C4-2B (cell line): Measurements from ENCODE around the gene PPP3CB.
"Not testable (repeated sequence)": the region's sequence is repeated elsewhere in the genome, so short reads cannot be mapped to it uniquely, and the experiment has no call there.

Source experiments
- H3K27ac ChIP-seq: fragments of 450-650 bp; 2 replicates; pipeline ENCODE4 v1.5.1; 2017
- ZFX ChIP-seq: fragments of 450-650 bp; IDR thresholded peaks from 2 replicates; pipeline ENCODE4 v1.6.1; 2017
- TF ChIP-seq, protein P1 (sequence below): fragments of 450-650 bp; conservative IDR thresholded peaks from 2 replicates; pipeline ENCODE4 v1.5.1; 2017; ENCODE audit warnings: mild to moderate bottlenecking

PPP3CB gene

DNA sequence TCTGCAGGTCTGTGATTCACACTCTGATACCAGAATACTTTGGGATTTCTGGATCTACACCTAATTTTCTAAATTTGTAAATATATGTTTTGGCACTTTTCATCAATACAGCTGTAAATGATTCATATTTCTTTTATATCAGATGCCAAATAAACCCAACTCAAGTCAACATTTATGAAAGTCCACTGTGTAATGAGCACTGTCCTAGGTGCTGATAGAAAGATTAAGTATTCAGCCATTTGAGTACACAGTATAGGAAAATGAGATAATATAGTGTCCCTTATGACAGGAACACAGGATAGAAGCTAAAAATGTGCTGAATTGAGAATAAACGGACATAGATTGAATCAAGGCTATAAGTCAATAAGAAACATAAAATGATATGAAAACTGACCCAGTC lies 88.3 kb downstream of the PPP3CB start:
- TF ChIP-seq ZFX, result no peak
- TF ChIP-seq, protein P1, sequence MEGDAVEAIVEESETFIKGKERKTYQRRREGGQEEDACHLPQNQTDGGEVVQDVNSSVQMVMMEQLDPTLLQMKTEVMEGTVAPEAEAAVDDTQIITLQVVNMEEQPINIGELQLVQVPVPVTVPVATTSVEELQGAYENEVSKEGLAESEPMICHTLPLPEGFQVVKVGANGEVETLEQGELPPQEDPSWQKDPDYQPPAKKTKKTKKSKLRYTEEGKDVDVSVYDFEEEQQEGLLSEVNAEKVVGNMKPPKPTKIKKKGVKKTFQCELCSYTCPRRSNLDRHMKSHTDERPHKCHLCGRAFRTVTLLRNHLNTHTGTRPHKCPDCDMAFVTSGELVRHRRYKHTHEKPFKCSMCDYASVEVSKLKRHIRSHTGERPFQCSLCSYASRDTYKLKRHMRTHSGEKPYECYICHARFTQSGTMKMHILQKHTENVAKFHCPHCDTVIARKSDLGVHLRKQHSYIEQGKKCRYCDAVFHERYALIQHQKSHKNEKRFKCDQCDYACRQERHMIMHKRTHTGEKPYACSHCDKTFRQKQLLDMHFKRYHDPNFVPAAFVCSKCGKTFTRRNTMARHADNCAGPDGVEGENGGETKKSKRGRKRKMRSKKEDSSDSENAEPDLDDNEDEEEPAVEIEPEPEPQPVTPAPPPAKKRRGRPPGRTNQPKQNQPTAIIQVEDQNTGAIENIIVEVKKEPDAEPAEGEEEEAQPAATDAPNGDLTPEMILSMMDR, result no peak
- H3K27ac ChIP-seq, result no peak overlapping the region

DNA sequence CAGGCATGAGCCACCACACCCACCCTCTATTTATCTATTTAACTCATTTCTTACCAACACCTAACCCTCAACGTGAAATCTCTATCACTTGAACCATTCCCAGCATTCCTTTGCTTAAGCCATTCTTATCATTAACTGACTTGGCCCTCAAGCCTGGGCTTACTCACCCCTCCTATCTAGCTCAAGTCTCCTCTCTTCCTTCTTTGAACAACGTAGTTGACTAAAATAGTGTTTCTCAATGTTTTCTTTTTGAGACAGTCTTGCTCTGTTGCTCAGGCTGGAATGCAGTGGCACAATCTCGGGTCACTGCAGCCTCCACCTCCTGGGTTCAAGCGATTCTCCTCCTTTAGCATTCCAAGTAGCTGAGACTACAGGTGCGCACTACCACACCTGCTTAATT lies 89.0 kb downstream of the PPP3CB start:
- TF ChIP-seq, protein P1, result no peak
- no peak for TF ChIP-seq ZFX
- H3K27ac ChIP-seq, result no peak overlapping the region

DNA sequence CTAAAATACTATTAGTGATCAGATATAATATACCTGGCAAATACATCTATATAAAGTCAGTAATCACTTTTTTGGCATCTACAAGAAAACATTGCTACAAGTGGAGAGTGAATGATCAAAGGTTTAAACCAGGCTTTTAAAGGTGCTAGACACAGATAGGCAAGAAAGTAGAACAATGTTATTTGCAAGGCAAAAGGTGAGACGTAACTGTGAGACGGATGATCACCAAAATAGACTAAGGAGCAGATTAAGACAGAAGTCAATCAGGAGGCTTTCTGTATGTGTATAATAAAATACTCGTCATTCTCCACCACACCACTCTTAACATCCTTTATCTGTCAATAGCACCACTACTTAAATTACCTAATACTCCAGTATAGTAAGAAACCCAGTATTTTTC lies 90.3 kb downstream of the PPP3CB start:
- H3K27ac ChIP-seq, result no peak overlapping the region
- TF ChIP-seq, protein P1, result no peak
- TF ChIP-seq ZFX, result no peak

DNA sequence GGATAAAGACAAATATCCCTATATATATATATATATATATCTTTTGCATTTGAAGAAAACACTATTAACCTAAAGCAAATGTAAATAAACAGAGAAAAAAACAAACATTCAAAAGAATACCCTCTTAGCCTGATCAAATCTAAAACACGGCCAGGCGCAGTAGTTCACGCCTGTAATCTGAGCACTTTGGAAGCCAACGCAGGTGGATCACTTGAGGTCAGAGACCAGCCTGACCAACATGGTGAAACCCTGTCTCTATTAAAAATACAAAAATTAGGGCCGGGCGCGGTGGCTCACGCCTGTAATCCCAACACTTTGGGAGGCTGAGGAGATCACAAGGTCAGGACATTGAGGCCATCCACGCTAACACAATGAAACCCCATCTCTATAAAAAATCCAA lies 91.1 kb downstream of the PPP3CB start:
- TF ChIP-seq, protein P1, result no peak
- no peak for TF ChIP-seq ZFX
- no peak overlapping the region for H3K27ac ChIP-seq

DNA sequence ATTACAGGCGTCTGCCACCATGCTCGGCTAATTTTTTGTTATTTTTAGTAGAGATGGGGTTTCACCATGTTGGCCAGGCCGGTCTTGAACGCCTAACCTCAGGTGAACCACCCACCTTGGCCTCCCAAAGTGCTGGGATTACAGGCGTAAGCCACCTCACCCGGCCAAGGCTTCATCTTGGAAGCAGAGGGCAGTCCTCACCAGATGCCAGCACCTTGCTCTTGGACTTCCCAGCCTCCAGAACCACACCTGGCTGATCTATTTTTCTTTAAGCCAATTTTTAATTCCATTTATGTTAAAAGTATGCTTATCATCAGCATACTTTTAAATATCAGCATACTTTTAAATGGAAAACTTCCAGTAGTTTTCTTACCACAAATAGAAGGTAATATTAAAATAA lies 94.2 kb downstream of the PPP3CB start:
- TF ChIP-seq ZFX, result no peak
- TF ChIP-seq, protein P1, result no peak
- H3K27ac ChIP-seq, result no peak overlapping the region

DNA sequence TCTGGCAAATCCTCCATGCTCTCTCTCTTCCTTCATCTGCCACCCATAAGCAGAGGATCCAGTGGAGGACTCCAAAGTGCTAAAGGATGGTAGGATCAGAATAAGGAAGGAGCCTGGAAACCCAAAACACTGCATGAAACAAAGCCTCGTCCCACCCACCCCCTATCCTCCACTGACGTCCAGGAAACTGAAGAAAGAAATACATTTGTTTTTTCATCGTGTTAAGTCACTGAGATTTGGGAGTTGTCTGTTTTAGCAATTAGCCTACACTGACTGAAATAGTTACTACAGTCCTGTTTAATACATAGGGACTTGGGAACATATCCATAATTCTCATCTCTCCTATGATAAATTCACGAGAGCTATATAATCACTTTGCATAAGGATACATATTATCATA lies 96.8 kb downstream of the PPP3CB start:
- H3K27ac ChIP-seq, result no peak overlapping the region
- TF ChIP-seq, protein P1, result no peak
- TF ChIP-seq ZFX, result no peak

DNA sequence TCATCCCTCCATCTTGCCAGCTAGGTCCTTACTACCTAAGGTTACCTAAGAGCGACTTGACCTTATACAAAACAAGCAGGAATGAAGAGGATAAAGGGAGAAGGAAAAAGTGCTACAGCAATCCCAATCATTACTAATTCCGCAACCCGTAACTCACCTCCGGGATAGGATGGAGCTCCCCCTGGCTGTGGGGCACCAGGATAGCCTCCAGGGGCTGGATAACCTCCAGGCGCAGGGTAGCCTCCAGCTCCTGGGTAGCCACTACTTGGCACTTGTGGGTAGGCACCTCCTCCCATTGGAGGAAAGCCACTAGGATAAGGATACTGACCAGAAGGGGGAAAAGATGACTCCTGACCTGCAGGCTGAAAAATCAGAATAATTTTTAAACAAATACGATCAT lies 97.8 kb downstream of the PPP3CB start:
- no peak overlapping the region for H3K27ac ChIP-seq
- TF ChIP-seq, protein P1, result peak; percentile 37
- TF ChIP-seq ZFX, result no peak

DNA sequence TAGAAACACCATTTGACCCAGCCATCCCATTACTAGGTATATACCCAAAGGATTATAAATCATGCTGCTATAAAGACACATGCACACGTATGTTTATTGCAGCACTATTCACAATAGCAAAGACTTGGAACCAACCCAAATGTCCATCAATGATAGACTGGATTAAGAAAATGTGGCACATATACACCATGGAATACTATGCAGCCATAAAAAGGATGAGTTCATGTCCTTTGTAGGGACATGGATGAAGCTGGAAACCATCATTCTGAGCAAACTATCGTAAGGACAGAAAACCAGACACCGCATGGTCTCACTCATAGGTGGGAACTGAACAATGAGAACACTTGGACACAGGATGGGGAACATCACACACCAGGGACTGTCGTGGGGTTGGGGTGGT lies 101.5 kb downstream of the PPP3CB start:
- H3K27ac ChIP-seq, result not testable (repeated sequence)
